Right lobe of liver (tissue), 6 donors: ENCODE results near the gene SLFN11. TPM values are rescaled to one million over a fixed set of nuclear protein-coding genes. Genes with fewer than 3 reads are reported as not detected.
A peak's percentile ranks its signal among the peaks of the same experiment; 100 is the strongest.
"Not testable (repeated sequence)": the region's sequence is repeated elsewhere in the genome, so short reads cannot be mapped to it uniquely, and the experiment has no call there.

Experiments used
- ATAC-seq, 4 donors: fragments of 200-7000 bp; cut with Tn5 transposase; one replicate each; pipeline ENCODE4 v1.9.1; 2020; ENCODE audit warnings: mild to moderate bottlenecking in 4 of 4, moderate library complexity in 4 of 4
- DNase-seq, 3 donors: peaks; one replicate each; pipeline ENCODE4 v3.0.0-alpha.2; 2020
- H3K27ac ChIP-seq, 3 donors: fragments of 200-600 bp; one replicate each; pipeline ENCODE4 v1.8.0; 2022
- H3K27me3 ChIP-seq, 2 donors: fragments of 200-600 bp; one replicate each; pipeline ENCODE4 v1.8.0; 2022
- H3K36me3 ChIP-seq, 4 donors: fragments of 200-600 bp; sonication (generic) in 1 of 4; one replicate each; pipeline versions ENCODE4 v1.5.1 to v1.8.0; 2017 to 2022; ENCODE audit warnings: control low read depth in 1 of 4
- H3K4me1 ChIP-seq, 4 donors: fragments of 200-600 bp; sonication (generic) in 1 of 4; one replicate each; pipeline versions ENCODE4 v1.5.1 to v1.8.0; 2017 to 2022; ENCODE audit warnings: control low read depth in 1 of 4
- H3K4me3 ChIP-seq, 3 donors: fragments of 200-600 bp; one replicate each; pipeline ENCODE4 v1.8.0; 2022
- H3K9me3 ChIP-seq, 4 donors: fragments of 200-600 bp; sonication (generic) in 1 of 4; one replicate each; pipeline versions ENCODE4 v1.5.1 to v1.8.0; 2017 to 2022; ENCODE audit warnings: control low read depth in 1 of 4
- POLR2A ChIP-seq: fragments of 450-650 bp; IDR thresholded peaks from one replicate; pipeline ENCODE4 v1.6.1; 2017; ENCODE audit warnings: antibody characterized with exemption, mild to moderate bottlenecking
- WGBS: methylation state at CpG from one replicate; pipeline ENCODE4 v1.1.6; 2018; ENCODE audit warnings: low coverage, low lambda C conversion rate; ENCODE audit not compliant: insufficient coverage; ENCODE audit errors: missing lambda C conversion rate; 5-methylcytosine and 5-hydroxymethylcytosine counted together
- intact Hi-C, 2 donors: fragments of 100-400 bp; cut with DNase I; formaldehyde crosslinking; loops; one replicate each; pipeline versions ENCODE4 v1.11.2 to v1.14.1; 2022
- long read RNA-seq: library from polyadenylated mRNA; unstranded; transcript quantifications from one replicate; pipeline ENCODE4 v2.0.0, GENCODE V29; 2019
- total RNA-seq, 6 experiments: library from RNA; depleted of rRNA in 2 of 6; stranded (reverse); fragments of >200 nt in 2 of 6; fragmentation: NEBNext Ultra II Directional in 3 of 6; extraction: Animal tissue kit (Norgen Biotek cat#: 25700) in 3 of 6; gene quantifications; one replicate each; pipeline versions ENCODE4 v1.1.0 to v1.2.4, GENCODE V29; 2016 to 2023
- TF ChIP-seq, protein P1 (sequence below), 4 donors: fragments of 200-600 bp in 3 of 4; fragments of 450-650 bp in 1 of 4; IDR thresholded peaks; one replicate each; pipeline versions ENCODE4 v1.5.1 to v1.8.0; 2016 to 2022; ENCODE audit warnings: antibody characterized with exemption in 4 of 4, mild to moderate bottlenecking in 2 of 4
- donor health status: DM: no; HTN: yes; CAD: no.
- donor health status: DM: no; HTN: no; CAD: no.
- donor health status: DM: no; HTN: no; CAD: no.
- donor health status: DM: no; HTN: yes; CAD: no.
- donor health status: DM: no; HTN: yes; CAD: no.

Gene SLFN11
- 1 to 10 TPM; 1.4 to 8.9 (median 6.0) TPM for total RNA-seq
- long read RNA-seq, result 0 reads

- H3K4me1 ChIP-seq, result no peaks in the 10 kb centered on the region
- no peaks in the 10 kb centered on the region for H3K9me3 ChIP-seq
- 1% methylated on average over 11 of the region's 22 CpGs for WGBS
- peaks cover 0 to 16% of the 10 kb centered on the region in 2 donors for H3K27me3 ChIP-seq
- peak; percentile 92 for TF ChIP-seq POLR2A
- TF ChIP-seq, protein P1, sequence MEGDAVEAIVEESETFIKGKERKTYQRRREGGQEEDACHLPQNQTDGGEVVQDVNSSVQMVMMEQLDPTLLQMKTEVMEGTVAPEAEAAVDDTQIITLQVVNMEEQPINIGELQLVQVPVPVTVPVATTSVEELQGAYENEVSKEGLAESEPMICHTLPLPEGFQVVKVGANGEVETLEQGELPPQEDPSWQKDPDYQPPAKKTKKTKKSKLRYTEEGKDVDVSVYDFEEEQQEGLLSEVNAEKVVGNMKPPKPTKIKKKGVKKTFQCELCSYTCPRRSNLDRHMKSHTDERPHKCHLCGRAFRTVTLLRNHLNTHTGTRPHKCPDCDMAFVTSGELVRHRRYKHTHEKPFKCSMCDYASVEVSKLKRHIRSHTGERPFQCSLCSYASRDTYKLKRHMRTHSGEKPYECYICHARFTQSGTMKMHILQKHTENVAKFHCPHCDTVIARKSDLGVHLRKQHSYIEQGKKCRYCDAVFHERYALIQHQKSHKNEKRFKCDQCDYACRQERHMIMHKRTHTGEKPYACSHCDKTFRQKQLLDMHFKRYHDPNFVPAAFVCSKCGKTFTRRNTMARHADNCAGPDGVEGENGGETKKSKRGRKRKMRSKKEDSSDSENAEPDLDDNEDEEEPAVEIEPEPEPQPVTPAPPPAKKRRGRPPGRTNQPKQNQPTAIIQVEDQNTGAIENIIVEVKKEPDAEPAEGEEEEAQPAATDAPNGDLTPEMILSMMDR (IDR thresholded peaks at IDR 0.05), result no peak
- no peaks in the 10 kb centered on the region for H3K36me3 ChIP-seq
- H3K4me3 ChIP-seq, result peak within 1 kb of the TSS; percentile 32 to 43 (median 41)
- peak; percentile 73 to 83 (median 83) for DNase-seq
- peak within 1 kb of the TSS; percentile 49 to 88 (median 63) for H3K27ac ChIP-seq
- intact Hi-C loops, result no loop called here
- peak; percentile 78 to 89 (median 87) for ATAC-seq
These were observed at the start of gene SLFN11 for GRCh38 chr17:35373534-35373983. Gene SLFN11 (minus strand): TSS chr17:35373621. CDS start chr17:35363807, 9,814 bp downstream.

GRCh38 chr17:35421069-35421468 is 47.6 kb upstream of the SLFN11 start:
- ATAC-seq, H3K4me1 ChIP-seq, DNase-seq, intact Hi-C loops, H3K9me3 ChIP-seq, H3K27me3 ChIP-seq, H3K4me3 ChIP-seq, H3K27ac ChIP-seq: not testable (repeated sequence)
- peaks cover 0 to 10% (median 0%) of the 10 kb centered on the region in 4 donors for H3K36me3 ChIP-seq
- 84% methylated on average over 6 of the region's 9 CpGs for WGBS

DNA sequence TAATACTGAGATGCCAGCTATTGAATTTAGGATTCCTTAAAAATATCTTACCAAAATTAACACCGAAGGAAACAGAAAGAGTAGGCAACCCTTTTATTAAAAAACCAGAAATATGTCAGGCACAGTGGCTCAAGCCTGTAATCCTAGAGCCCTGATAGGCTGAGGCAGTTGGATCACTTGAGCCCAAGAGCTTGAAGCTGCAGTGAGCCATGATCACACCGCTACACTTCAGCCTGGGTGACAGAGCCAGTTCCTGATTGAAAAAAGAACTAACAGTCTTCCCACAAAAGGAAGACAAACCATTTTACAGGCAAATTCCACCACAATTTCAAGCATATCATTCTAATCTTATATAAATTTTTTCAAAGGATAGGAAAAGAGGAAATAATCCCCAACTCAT is 43.2 kb upstream of the SLFN11 start:
- WGBS, result 79% methylated on average over 2 of the region's 2 CpGs
- DNase-seq (no peak), ATAC-seq (no peak)
- no peaks in the 10 kb centered on the region for H3K27me3 ChIP-seq
- no peak overlapping the region for H3K27ac ChIP-seq
- intact Hi-C loops, result no loop called here
- H3K9me3 ChIP-seq, result no peaks in the 10 kb centered on the region
- H3K4me3 ChIP-seq, result no peak overlapping the region
- TF ChIP-seq, protein P1 (IDR thresholded peaks at IDR 0.05), result no peak
- TF ChIP-seq POLR2A, result no peak
- H3K36me3 ChIP-seq, result peaks cover 0 to 10% (median 0%) of the 10 kb centered on the region in 4 donors
- H3K4me1 ChIP-seq, result no peaks in the 10 kb centered on the region

DNA sequence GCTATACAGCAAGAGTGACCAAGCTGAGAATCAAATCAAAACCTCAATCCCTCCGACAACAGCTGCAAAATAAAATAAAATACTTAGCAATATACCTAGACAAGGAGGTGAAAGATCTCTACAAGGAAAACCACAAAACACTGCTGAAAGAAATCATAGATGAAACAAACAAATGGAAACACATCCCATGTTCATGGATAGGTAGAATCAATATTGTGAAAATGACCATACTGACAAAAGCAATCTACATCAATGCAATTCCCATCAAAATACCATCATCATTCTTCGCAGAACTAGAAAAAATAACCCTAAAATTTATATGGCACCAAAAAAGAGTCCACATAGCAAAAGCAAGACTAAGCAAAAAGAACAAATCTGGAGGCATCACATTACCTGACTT is 41.3 kb upstream of the SLFN11 start:
- H3K4me3 ChIP-seq, H3K4me1 ChIP-seq, H3K9me3 ChIP-seq, intact Hi-C loops, H3K27ac ChIP-seq, H3K36me3 ChIP-seq, ATAC-seq, DNase-seq, H3K27me3 ChIP-seq: not testable (repeated sequence)
- 51% methylated on average over 2 of the region's 2 CpGs for WGBS

DNA sequence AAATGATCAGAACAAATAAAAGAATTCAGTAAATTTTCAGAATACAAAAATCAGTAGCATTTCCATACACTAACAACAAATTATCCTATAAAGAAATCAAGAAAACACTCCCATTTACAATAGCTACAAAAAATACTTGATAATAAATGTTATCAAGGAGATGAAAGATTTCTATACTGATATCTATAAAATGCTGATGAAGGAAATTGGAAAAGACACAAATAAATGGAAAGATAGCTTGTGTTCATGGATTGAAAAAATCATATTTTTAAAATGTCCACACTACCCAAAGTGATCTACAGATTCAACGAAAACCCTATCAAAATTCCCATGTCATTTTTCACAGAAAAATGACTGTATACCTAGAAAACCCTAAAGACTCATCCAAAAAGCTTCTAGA is 40.8 kb upstream of the SLFN11 start:
- no peaks in the 10 kb centered on the region for H3K9me3 ChIP-seq
- intact Hi-C loops, result no loop called here
- no peaks in the 10 kb centered on the region for H3K4me1 ChIP-seq
- no peak overlapping the region for H3K4me3 ChIP-seq
- TF ChIP-seq, protein P1 (IDR thresholded peaks at IDR 0.05), result no peak
- TF ChIP-seq POLR2A, result no peak
- ATAC-seq (no peak), DNase-seq (no peak)
- H3K27me3 ChIP-seq, result no peaks in the 10 kb centered on the region
- peaks cover 0 to 4% (median 0%) of the 10 kb centered on the region in 4 donors for H3K36me3 ChIP-seq
- no peak overlapping the region for H3K27ac ChIP-seq
- WGBS, result 62% methylated on average over 1 of the region's 1 CpG

- ATAC-seq, result no peak
- H3K9me3 ChIP-seq, result no peaks in the 10 kb centered on the region
- 83% methylated on average over 21 of the region's 26 CpGs for WGBS
- H3K36me3 ChIP-seq, result no peaks in the 10 kb centered on the region
- H3K4me1 ChIP-seq, result no peaks in the 10 kb centered on the region
- H3K4me3 ChIP-seq, result no peak overlapping the region
- intact Hi-C loops, result no loop called here
- no peak for DNase-seq
- TF ChIP-seq POLR2A, result no peak
- TF ChIP-seq, protein P1 (IDR thresholded peaks at IDR 0.05), result no peak
- H3K27ac ChIP-seq, result no peak overlapping the region
- H3K27me3 ChIP-seq, result no peaks in the 10 kb centered on the region
These were observed 34.1 kb upstream of the SLFN11 start for GRCh38 chr17:35407531-35407930.
